Ovary (tissue), 9 donors: ENCODE measurements around the gene PDE4D. TPM values are rescaled to one million over a fixed set of nuclear protein-coding genes. Genes with fewer than 3 reads are reported as not detected.

Experiments used
- DNase-seq, 5 donors: peaks; one replicate each; pipeline ENCODE4 v3.0.0-alpha.2; 2019 to 2020
- H3K27ac ChIP-seq, 2 donors: fragments of 200-600 bp; one replicate each; pipeline versions ENCODE4 v1.5.1 to v1.8.0; 2019 to 2022
- H3K27me3 ChIP-seq: fragments of 200-600 bp; one replicate; pipeline ENCODE4 v1.8.0; 2022
- H3K36me3 ChIP-seq: fragments of 200-600 bp; sonication (generic); one replicate; pipeline ENCODE4 v1.5.1; 2019
- H3K4me1 ChIP-seq: one replicate; pipeline ENCODE4 v1.8.1; 2013; ENCODE audit warnings: mild to moderate bottlenecking, moderate library complexity; ENCODE audit not compliant: insufficient read depth
- H3K4me3 ChIP-seq: fragments of 200-600 bp; sonication (generic); one replicate; pipeline ENCODE4 v1.5.1; 2017
- H3K9me3 ChIP-seq, 2 donors: fragments of 200-600 bp in 1 of 2; sonication (generic) in 1 of 2; one replicate each; pipeline versions ENCODE4 v1.5.1 to v1.8.1; 2013 to 2019; ENCODE audit warnings: mild to moderate bottlenecking in 1 of 2, moderate library complexity in 1 of 2
- CTCF ChIP-seq, 3 donors: fragments of 450-650 bp in 2 of 3; fragments of 200-600 bp in 1 of 3; IDR thresholded peaks; one replicate each; pipeline versions ENCODE4 v1.5.1 to v1.8.0; 2016 to 2022; ENCODE audit warnings: antibody characterized with exemption in 3 of 3, mild to moderate bottlenecking in 1 of 3
- EP300 ChIP-seq: sonication (generic); formaldehyde crosslinking; IDR thresholded peaks from one replicate; pipeline ENCODE4 v1.6.1; 2017; ENCODE audit warnings: antibody characterized with exemption
- POLR2A ChIP-seq: fragments of 450-650 bp; IDR thresholded peaks from one replicate; pipeline ENCODE4 v1.6.1; 2017; ENCODE audit warnings: antibody characterized with exemption, mild to moderate bottlenecking, moderate library complexity
- WGBS, 3 donors: extraction: QIAGEN DNeasy Blood & Tissue Kit in 1 of 3; methylation state at CpG; one replicate each; pipeline versions ENCODE4 v1.1.5 to v1.1.7; 2013 to 2017; 5-methylcytosine and 5-hydroxymethylcytosine counted together
- intact Hi-C, 4 donors: fragments of 100-400 bp; cut with DNase I; formaldehyde crosslinking; loops; one replicate each; pipeline versions ENCODE4 v1.11.0 to v1.15.1; 2022 to 2023
- polyA plus RNA-seq, 2 donors: library from polyadenylated mRNA; stranded (reverse); fragments of 200-250 nt in 1 of 2; fragments of 350-450 nt in 1 of 2; fragmentation: Illumina TruSeq in 1 of 2; extraction: RNeasy Lipid Tissue Mini Kit (QIAGEN cat#74804) in 1 of 2; gene quantifications; one replicate each; pipeline ENCODE4 v1.2.3, GENCODE V29; 2013 to 2014
- total RNA-seq, 7 donors: library from RNA; depleted of rRNA in 2 of 7; stranded (reverse); fragments of >200 nt in 2 of 7; fragmentation: NEBNext Ultra II Directional in 3 of 7; extraction: Animal tissue kit (Norgen Biotek cat#: 25700) in 3 of 7; gene quantifications; one replicate each; pipeline versions ENCODE4 v1.1.0 to v1.2.4, GENCODE V29; 2016 to 2023
- donor health status: DM: no; HTN: no; CAD: no; lungs with moderate emphysema.
- donor health status: DM: no; HTN: no; CAD: no.
- donor health status: Bipolar disorder and iron deficiency.
- donor health status: DM: yes; HTN: yes; CAD: no.
- donor health status: DM: no; HTN: no; CAD: no.
- donor health status: DM: yes; HTN: yes; CAD: no.

PDE4D gene
- total and polyA plus RNA-seq, 9 donors: 1.3 to 67.6 (median 8.4) TPM

GRCh38 chr5:59757442-59757841 lies 136.1 kb downstream of the PDE4D start:
- no peak for DNase-seq
- 77 to 90% (median 81%) methylated on average over 1 of the region's 1 CpG for WGBS, 3 donors
- Histone ChIP-seq H3K27me3 (no peaks in the 10 kb centered on the region), H3K27ac (no peak overlapping the region), H3K36me3 (no peaks in the 10 kb centered on the region), H3K4me3 (no peak overlapping the region), H3K4me1 (no peaks in the 10 kb centered on the region), H3K9me3 (no peaks in the 10 kb centered on the region)
- TF ChIP-seq CTCF (IDR thresholded peaks at IDR 0.05) (no peak), POLR2A (no peak), EP300 (no peak)
- intact Hi-C loops: no loop called here

- no peak for DNase-seq
- no peaks in the 10 kb centered on the region for H3K9me3 ChIP-seq
- 94 to 96% (median 95%) methylated on average over 7 of the region's 7 CpGs for WGBS, 3 donors
Measured at GRCh38 chr5:59756373-59757035, 137.0 kb downstream of the PDE4D start.

DNA sequence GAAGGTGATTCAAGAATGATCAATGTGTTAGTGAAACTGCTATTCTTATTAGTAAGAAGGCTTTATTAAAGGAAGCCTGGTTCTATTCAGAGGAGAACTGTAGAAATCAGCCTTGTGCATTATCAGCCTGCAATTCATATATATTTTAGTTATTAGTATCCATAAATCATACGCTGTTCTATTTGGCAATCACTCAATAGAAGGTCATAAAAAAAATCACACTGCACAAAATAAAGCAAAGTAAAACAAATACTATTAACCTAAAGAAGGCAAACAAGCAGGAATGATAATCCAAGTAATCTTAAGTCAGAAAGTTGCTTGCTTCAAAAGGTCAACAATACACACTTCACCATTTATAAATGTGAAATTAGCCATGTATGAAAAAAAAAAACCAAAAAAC lies 138.1 kb downstream of the PDE4D start:
- WGBS, 3 donors: 77 to 95% (median 81%) methylated on average over 1 of the region's 1 CpG
- TF ChIP-seq EP300: no peak
- no peak for TF ChIP-seq CTCF (IDR thresholded peaks at IDR 0.05)
- no peak for TF ChIP-seq POLR2A
- no peaks in the 10 kb centered on the region for H3K4me1 ChIP-seq
- intact Hi-C loops: no loop called here
- no peak overlapping the region for H3K4me3 ChIP-seq
- H3K9me3 ChIP-seq: no peaks in the 10 kb centered on the region
- no peak overlapping the region for H3K27ac ChIP-seq
- H3K27me3 ChIP-seq: no peaks in the 10 kb centered on the region
- no peaks in the 10 kb centered on the region for H3K36me3 ChIP-seq
- no peak for DNase-seq

More at GRCh38 chr5:59756373-59757035, 137.0 kb downstream of the PDE4D start:
- Histone ChIP-seq H3K4me3 (no peak overlapping the region), H3K36me3 (no peaks in the 10 kb centered on the region), H3K27ac (no peak overlapping the region), H3K4me1 (no peaks in the 10 kb centered on the region), H3K27me3 (no peaks in the 10 kb centered on the region)
- TF ChIP-seq CTCF (IDR thresholded peaks at IDR 0.05) (no peak), EP300 (no peak), POLR2A (no peak)
- intact Hi-C loops: no loop called here

DNA sequence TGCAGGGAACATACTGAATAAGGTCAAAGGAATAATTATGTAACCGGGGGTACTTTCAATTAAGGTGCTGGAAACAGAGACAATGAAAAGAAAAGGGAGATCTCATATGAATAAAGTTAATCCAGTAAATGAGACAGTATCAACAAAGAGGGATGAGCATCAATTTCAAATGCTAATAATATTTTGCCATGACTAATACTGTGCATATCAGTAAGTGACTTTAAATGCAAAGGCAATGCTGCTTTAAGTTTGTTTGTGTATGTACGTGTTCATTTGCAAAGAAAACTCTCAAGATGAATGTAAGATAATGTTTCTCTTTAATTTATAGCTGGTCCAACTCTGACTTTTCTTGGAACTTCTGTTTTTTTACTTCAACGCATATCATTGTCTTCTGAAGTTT lies 139.9 kb downstream of the PDE4D start:
- Histone ChIP-seq H3K4me1 (no peaks in the 10 kb centered on the region), H3K27ac (no peak overlapping the region), H3K4me3 (no peak overlapping the region), H3K9me3 (no peaks in the 10 kb centered on the region), H3K36me3 (no peaks in the 10 kb centered on the region), H3K27me3 (no peaks in the 10 kb centered on the region)
- no peak for TF ChIP-seq POLR2A
- no peak for TF ChIP-seq CTCF (IDR thresholded peaks at IDR 0.05)
- no peak for TF ChIP-seq EP300
- no peak for DNase-seq
- 76 to 85% (median 78%) methylated on average over 3 of the region's 3 CpGs for WGBS, 3 donors
- intact Hi-C loops: no loop called here
